HepG2 (cell line): Measurements from ENCODE around the gene KHK. TPM values are rescaled to one million over a fixed set of nuclear protein-coding genes. Genes with fewer than 3 reads are reported as not detected.

Experiments
- ATF7 ChIP-seq, 2 experiments: fragments of 450-650 bp in 1 of 2; sonication (generic) in 1 of 2; formaldehyde crosslinking in 1 of 2; IDR thresholded peaks; 2 replicates each; pipeline versions ENCODE4 v1.4.0 to v1.6.1; 2016 to 2020; ENCODE audit warnings: antibody characterized with exemption in 1 of 2, mild to moderate bottlenecking in 1 of 2, missing genetic modification reagents in 1 of 2
- BRD4 ChIP-seq: sonication (generic); formaldehyde crosslinking; IDR thresholded peaks from 2 replicates; pipeline ENCODE4 v1.4.0; 2020; ENCODE audit warnings: missing genetic modification reagents
- MAZ ChIP-seq, 2 experiments: sonication (generic) in 1 of 2; formaldehyde crosslinking in 1 of 2; IDR thresholded peaks; 2 replicates each; pipeline versions ENCODE4 v1.5.0 to v1.6.1; 2012 to 2020; ENCODE audit warnings: low read depth in 2 of 2, mild to moderate bottlenecking in 2 of 2, borderline replicate concordance in 1 of 2, improper control_type of control experiment in 1 of 2, low read length in 1 of 2, missing genetic modification reagents in 1 of 2, moderate library complexity in 1 of 2
- MIER3 ChIP-seq: IDR thresholded peaks from 2 replicates; pipeline ENCODE4 v1.6.1; 2016; ENCODE audit warnings: missing compliant biosample characterization, borderline replicate concordance
- NCOA1 ChIP-seq: sonication (generic); formaldehyde crosslinking; IDR thresholded peaks from 2 replicates; pipeline ENCODE4 v1.9.0; 2021; ENCODE audit warnings: missing genetic modification reagents
- PITX1 ChIP-seq: sonication (generic); formaldehyde crosslinking; IDR thresholded peaks from 2 replicates; pipeline ENCODE4 v1.5.1; 2020; ENCODE audit warnings: mild to moderate bottlenecking, missing genetic modification reagents
- RAD21 ChIP-seq: fragments of 450-650 bp; formaldehyde crosslinking; IDR thresholded peaks from 2 replicates; pipeline ENCODE4 v1.5.0; 2020; ENCODE audit warnings: mild to moderate bottlenecking
- TGIF2 ChIP-seq: IDR thresholded peaks from 2 replicates; pipeline ENCODE4 v1.6.1; 2016; ENCODE audit warnings: control low read depth, missing compliant biosample characterization
- TOPORS ChIP-seq: sonication (generic); formaldehyde crosslinking; IDR thresholded peaks from 2 replicates; pipeline ENCODE4 v1.8.0; 2023; ENCODE audit warnings: mild to moderate bottlenecking, missing genetic modification reagents
- ZNF143 ChIP-seq: sonication (generic); formaldehyde crosslinking; IDR thresholded peaks from 2 replicates; pipeline ENCODE4 v1.4.0; 2020; ENCODE audit warnings: missing genetic modification reagents
- ZNF496 ChIP-seq: sonication (generic); formaldehyde crosslinking; IDR thresholded peaks from 2 replicates; pipeline ENCODE4 v1.8.1; 2023; ENCODE audit warnings: mild to moderate bottlenecking, moderate library complexity, missing genetic modification reagents; ENCODE audit not compliant: insufficient replicate concordance
- ZNF672 ChIP-seq: sonication (generic); formaldehyde crosslinking; IDR thresholded peaks from 2 replicates; pipeline ENCODE4 v1.8.1; 2022; ENCODE audit warnings: missing genetic modification reagents
- ZNF782 ChIP-seq: sonication (generic); formaldehyde crosslinking; IDR thresholded peaks from 2 replicates; pipeline ENCODE4 v1.4.0; 2020; ENCODE audit warnings: missing genetic modification reagents, mild to moderate bottlenecking, borderline replicate concordance
- polyA plus RNA-seq, 8 experiments: library from polyadenylated mRNA; depleted of rRNA in 3 of 8; stranded (reverse) in 7 of 8; unstranded in 1 of 8; fragments of >200 nt; fragmentation: Illumina TruSeq in 4 of 8; extraction: Trizol in 4 of 8; gene quantifications; 2 replicates each; pipeline versions ENCODE4 v1.2.1 to v1.2.3, GENCODE V29; 2011 to 2016; ENCODE audit warnings: low read depth in 4 of 8, missing spikeins in 1 of 8, mixed read lengths in 1 of 8; ENCODE audit not compliant: insufficient read depth in 1 of 8
- total RNA-seq, 5 experiments: library from RNA; depleted of rRNA; stranded (reverse); fragments of >200 nt; fragmentation: Illumina TruSeq; extraction: Trizol; gene quantifications; 2 replicates each; pipeline ENCODE4 v1.2.3, GENCODE V29; 2016; ENCODE audit warnings: low read depth in 1 of 5
- TF ChIP-seq, protein P1 (sequence below): sonication (generic); formaldehyde crosslinking; IDR thresholded peaks from 2 replicates; pipeline ENCODE4 v1.4.0; 2020; ENCODE audit warnings: mild to moderate bottlenecking, missing genetic modification reagents
- TF ChIP-seq, protein P2 (sequence below): sonication (generic); formaldehyde crosslinking; IDR thresholded peaks from 2 replicates; pipeline ENCODE4 v1.4.0; 2020; ENCODE audit warnings: missing genetic modification reagents
- TF ChIP-seq, protein P3 (sequence below): IDR thresholded peaks from 2 replicates; pipeline ENCODE4 v1.4.0; 2020; ENCODE audit warnings: mild to moderate bottlenecking, missing genetic modification reagents
- TF ChIP-seq, protein P4 (sequence below): sonication (generic); formaldehyde crosslinking; IDR thresholded peaks from 2 replicates; pipeline ENCODE4 v1.5.1; 2020; ENCODE audit warnings: mild to moderate bottlenecking, missing genetic modification reagents, borderline replicate concordance
- TF ChIP-seq, protein P5 (sequence below): sonication (generic); formaldehyde crosslinking; conservative IDR thresholded peaks from 2 replicates; pipeline ENCODE4 v1.8.0; 2022; ENCODE audit warnings: mild to moderate bottlenecking, moderate library complexity, missing genetic modification reagents

The KHK gene
- total and polyA plus RNA-seq, 2 of the 13 experiments (the other 11 are each of a cell fraction or from before 2014, with no cell fraction given): 40.9 to 99.2 TPM

DNA sequence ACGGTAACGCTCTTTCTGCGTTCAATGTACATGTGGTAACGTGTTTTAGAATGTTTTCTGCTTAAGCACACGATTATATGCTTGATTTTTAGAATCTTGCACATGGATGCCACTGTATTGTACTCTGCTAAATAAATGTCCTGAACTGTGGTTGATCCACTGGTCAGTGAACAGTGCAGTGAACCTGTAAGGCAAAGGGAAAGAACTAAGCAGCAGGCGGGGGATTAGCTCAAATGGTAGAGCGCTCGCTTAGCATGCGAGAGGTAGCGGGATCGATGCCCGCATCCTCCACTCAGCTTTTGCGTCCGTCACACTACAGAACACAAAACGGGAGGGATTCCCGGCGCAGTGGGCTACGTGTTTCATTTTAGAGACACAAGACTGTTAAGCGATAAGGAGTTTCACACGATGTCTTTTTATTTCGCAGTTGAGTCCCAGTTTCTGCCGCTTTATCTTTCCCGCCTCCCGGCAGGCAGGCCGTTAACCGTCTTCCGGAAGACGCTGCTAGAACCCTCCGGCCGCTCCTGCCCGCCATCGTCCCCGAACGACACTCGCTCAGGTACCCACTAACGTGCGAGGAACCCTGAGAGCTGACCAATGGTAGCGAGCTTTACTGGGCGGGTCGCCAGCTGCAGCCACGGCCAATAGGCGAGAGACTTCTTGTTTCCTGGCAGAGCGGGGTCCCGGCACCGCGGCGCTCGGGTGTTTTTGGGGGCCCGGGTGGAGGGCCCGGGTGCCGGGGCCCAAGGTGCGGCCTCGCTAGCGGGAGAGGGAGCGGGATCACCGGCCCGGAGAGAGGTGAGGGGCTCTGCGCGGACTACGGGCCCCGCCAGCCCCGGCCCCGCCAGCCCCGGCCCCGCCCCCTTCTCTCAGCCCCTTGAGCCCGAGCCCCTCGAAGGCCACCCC is 35.3 kb upstream of the KHK start, which contains the start of gene AGBL5 (continued):
- TF ChIP-seq, protein P1, sequence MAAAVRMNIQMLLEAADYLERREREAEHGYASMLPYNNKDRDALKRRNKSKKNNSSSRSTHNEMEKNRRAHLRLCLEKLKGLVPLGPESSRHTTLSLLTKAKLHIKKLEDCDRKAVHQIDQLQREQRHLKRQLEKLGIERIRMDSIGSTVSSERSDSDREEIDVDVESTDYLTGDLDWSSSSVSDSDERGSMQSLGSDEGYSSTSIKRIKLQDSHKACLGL (CRISPR knock-in tag): peak; percentile 87
- TF ChIP-seq BRD4 (CRISPR knock-in tag) (0 out of 2 replicates have a peak, but pooled peaks have one; percentile 74), ZNF143 (peak; percentile 73), ZNF672 (CRISPR knock-in tag) (peak; percentile 94), TGIF2 (CRISPR knock-in tag) (peak; percentile 63; the same call in 1 of the 2 replicates), RAD21 (CRISPR knock-in tag) (peak; percentile 28; the same call in 1 of the 2 replicates), TOPORS (peak; percentile 91), NCOA1 (CRISPR knock-in tag) (peak; percentile 94; the same call in 1 of the 2 replicates), ZNF782 (CRISPR knock-in tag) (peak; percentile 97), MIER3 (CRISPR knock-in tag) (0 out of 2 replicates have a peak, but pooled peaks have one; percentile 11), ZNF496 (CRISPR knock-in tag) (no peak), PITX1 (CRISPR knock-in tag) (peak; percentile 97), ATF7 (IDR thresholded peaks at IDR 0.05) (no peak), ATF7 (CRISPR knock-in tag; IDR thresholded peaks at IDR 0.05) (no peak), MAZ (IDR thresholded peaks at IDR 0.05; ENCODE audit: borderline replicate concordance, low read depth, low read length) (no peak), MAZ (CRISPR knock-in tag; IDR thresholded peaks at IDR 0.05; ENCODE audit: low read depth) (peak; percentile 76)
- TF ChIP-seq, protein P2, sequence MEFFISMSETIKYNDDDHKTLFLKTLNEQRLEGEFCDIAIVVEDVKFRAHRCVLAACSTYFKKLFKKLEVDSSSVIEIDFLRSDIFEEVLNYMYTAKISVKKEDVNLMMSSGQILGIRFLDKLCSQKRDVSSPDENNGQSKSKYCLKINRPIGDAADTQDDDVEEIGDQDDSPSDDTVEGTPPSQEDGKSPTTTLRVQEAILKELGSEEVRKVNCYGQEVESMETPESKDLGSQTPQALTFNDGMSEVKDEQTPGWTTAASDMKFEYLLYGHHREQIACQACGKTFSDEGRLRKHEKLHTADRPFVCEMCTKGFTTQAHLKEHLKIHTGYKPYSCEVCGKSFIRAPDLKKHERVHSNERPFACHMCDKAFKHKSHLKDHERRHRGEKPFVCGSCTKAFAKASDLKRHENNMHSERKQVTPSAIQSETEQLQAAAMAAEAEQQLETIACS (CRISPR knock-in tag): peak; percentile 47; the same call in 1 of the 2 replicates
- TF ChIP-seq, protein P3, sequence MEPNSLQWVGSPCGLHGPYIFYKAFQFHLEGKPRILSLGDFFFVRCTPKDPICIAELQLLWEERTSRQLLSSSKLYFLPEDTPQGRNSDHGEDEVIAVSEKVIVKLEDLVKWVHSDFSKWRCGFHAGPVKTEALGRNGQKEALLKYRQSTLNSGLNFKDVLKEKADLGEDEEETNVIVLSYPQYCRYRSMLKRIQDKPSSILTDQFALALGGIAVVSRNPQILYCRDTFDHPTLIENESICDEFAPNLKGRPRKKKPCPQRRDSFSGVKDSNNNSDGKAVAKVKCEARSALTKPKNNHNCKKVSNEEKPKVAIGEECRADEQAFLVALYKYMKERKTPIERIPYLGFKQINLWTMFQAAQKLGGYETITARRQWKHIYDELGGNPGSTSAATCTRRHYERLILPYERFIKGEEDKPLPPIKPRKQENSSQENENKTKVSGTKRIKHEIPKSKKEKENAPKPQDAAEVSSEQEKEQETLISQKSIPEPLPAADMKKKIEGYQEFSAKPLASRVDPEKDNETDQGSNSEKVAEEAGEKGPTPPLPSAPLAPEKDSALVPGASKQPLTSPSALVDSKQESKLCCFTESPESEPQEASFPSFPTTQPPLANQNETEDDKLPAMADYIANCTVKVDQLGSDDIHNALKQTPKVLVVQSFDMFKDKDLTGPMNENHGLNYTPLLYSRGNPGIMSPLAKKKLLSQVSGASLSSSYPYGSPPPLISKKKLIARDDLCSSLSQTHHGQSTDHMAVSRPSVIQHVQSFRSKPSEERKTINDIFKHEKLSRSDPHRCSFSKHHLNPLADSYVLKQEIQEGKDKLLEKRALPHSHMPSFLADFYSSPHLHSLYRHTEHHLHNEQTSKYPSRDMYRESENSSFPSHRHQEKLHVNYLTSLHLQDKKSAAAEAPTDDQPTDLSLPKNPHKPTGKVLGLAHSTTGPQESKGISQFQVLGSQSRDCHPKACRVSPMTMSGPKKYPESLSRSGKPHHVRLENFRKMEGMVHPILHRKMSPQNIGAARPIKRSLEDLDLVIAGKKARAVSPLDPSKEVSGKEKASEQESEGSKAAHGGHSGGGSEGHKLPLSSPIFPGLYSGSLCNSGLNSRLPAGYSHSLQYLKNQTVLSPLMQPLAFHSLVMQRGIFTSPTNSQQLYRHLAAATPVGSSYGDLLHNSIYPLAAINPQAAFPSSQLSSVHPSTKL (CRISPR knock-in tag): peak; percentile 35
- TF ChIP-seq, protein P4, sequence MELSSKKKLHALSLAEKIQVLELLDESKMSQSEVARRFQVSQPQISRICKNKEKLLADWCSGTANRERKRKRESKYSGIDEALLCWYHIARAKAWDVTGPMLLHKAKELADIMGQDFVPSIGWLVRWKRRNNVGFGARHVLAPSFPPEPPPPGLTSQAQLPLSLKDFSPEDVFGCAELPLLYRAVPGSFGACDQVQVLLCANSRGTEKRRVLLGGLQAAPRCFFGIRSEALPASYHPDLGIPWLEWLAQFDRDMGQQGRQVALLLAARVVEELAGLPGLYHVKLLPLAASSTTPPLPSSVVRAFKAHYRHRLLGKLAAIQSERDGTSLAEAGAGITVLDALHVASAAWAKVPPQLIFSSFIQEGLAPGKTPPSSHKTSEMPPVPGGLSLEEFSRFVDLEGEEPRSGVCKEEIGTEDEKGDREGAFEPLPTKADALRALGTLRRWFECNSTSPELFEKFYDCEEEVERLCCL (CRISPR knock-in tag): peak; percentile 95
- TF ChIP-seq, protein P5, sequence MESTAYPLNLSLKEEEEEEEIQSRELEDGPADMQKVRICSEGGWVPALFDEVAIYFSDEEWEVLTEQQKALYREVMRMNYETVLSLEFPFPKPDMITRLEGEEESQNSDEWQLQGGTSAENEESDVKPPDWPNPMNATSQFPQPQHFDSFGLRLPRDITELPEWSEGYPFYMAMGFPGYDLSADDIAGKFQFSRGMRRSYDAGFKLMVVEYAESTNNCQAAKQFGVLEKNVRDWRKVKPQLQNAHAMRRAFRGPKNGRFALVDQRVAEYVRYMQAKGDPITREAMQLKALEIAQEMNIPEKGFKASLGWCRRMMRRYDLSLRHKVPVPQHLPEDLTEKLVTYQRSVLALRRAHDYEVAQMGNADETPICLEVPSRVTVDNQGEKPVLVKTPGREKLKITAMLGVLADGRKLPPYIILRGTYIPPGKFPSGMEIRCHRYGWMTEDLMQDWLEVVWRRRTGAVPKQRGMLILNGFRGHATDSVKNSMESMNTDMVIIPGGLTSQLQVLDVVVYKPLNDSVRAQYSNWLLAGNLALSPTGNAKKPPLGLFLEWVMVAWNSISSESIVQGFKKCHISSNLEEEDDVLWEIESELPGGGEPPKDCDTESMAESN: peak; percentile 76
